GM12873 (cell line): ENCODE results near the gene GDF9.

Experiments
- TF ChIP-seq, protein P1 (sequence below): IDR thresholded peaks from 2 replicates; pipeline ENCODE4 v1.5.1; 2012; ENCODE audit warnings: low read depth, mild to moderate bottlenecking, moderate library complexity, low read length, control low read depth; ENCODE audit not compliant: insufficient read depth; ENCODE audit errors: missing control alignments

Gene GDF9

DNA sequence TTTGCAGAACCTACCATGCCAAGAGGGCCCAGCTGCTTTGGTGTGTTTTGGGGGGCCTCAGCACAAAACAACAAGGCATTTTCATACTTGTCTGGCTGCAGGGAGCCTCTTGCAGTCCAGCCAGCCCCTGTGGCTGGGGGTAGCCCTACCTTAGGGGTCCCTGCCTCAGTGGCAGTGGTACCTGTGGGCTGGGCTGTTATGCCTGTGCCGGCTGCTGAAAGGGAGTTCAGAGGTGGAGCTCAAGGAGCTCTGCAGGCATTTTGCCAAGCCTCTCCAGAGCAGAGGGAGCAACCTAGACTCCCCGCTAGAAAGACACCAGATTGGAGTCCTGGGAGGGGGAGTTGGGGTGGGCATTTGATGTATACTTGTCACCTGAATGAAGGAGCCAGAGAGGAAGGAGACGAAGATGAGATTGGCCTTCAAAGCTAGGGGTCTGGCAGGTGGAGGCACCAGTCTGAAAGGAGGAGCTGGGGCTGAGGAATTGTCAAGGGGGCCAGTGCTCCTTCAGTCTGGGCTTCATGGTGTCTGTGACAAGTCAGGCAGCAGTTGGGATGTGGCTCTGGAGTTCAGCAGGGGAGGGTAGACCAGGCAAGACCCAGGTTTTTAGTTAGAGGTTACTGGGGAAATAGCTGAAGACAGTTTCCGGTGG is 37.3 kb downstream of the GDF9 start:
- TF ChIP-seq, protein P1, sequence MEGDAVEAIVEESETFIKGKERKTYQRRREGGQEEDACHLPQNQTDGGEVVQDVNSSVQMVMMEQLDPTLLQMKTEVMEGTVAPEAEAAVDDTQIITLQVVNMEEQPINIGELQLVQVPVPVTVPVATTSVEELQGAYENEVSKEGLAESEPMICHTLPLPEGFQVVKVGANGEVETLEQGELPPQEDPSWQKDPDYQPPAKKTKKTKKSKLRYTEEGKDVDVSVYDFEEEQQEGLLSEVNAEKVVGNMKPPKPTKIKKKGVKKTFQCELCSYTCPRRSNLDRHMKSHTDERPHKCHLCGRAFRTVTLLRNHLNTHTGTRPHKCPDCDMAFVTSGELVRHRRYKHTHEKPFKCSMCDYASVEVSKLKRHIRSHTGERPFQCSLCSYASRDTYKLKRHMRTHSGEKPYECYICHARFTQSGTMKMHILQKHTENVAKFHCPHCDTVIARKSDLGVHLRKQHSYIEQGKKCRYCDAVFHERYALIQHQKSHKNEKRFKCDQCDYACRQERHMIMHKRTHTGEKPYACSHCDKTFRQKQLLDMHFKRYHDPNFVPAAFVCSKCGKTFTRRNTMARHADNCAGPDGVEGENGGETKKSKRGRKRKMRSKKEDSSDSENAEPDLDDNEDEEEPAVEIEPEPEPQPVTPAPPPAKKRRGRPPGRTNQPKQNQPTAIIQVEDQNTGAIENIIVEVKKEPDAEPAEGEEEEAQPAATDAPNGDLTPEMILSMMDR = no peak

DNA sequence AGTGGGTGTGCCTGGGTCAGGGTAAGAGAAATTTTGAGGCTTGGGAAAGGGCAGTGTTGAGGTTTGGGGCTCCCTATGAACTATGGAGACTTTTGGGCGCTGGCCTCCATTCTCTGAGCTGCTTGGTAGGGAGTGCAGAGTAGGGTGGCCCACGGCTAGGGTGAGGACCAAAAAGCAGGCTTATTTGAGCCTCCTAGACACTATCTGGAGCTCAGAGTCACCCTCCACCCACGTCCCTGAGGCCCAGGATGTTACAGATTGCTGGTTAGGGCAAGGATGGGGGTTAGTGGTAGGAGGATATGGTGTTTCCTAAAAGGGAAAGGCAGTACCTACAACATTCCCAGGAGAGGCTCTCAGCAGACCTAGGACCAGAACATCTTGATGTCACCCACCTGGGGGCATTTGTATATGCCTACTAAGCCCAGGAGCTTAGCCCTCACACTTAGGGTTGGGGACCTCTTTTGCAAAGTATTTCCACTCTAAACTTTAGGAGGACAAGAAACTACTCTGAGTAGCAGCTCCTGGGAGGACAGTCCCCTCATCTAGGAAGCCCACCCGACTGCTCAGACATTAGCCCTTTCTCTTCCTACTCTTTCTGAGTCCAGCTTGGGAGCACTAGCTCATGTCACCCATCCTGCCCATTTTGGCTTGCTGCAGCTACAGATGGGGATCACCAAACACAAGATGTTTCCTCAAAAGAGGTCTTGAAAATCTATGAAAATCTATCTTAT is 38.2 kb downstream of the GDF9 start:
- TF ChIP-seq, protein P1 = no peak

DNA sequence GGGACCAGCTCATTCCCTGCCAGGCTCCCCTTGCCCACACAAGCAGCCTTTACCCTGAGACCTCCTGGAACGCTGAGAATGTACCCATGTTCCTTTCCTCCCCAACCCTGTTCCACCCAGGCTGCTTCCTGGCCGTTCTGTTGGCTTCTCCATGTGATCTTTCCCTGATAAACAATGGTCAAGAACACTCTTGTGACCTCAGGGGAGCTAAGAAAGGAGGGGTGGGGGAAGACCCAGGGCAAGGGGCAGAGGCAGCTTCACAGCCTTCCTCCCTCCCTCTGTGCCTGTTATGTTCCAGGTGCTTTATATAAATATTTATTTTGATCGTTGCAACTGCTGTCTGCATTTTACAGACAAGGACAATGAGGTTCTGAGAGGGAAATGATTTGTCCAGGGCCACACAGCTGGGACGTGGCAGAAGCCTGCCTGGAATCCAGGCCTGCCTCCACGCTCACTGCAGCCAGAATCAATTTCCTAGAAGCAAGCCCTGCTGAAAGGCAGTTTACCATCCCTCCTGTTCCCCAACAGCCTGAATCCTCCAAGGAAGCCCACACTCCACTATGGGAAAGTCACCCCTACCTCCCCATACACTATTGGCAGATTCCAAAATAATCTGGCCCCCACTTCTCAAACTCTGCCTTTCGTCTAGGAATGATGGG is 39.7 kb downstream of the GDF9 start:
- TF ChIP-seq, protein P1 = no peak

DNA sequence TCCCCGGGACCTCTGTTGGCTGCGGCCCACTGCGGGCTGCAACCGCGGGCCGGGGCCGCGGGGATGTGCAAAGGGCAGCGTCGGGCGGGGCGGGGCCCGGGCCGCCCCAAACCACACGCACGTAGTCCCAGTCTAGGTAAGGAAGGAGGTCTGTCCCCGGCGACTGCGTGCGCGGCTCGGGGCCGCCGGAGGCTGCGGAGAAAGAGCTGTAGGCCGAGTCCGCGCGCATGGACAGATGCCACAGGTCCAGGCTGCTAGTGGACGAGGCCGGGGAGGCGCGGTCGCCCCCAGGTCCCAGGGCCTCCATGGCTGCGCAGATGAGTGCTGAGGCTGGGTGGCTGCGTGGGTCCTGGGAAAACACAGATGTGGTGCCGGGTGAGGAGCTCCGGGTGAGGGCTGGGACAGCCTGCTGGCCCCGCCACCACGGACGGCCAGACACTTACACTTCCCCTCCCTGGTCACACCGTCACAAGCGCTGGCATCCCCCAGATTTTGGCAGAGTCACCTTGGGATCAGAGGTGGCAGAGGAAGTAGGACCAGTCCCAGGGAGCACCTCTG is 40.4 kb downstream of the GDF9 start:
- TF ChIP-seq, protein P1 = no peak

DNA sequence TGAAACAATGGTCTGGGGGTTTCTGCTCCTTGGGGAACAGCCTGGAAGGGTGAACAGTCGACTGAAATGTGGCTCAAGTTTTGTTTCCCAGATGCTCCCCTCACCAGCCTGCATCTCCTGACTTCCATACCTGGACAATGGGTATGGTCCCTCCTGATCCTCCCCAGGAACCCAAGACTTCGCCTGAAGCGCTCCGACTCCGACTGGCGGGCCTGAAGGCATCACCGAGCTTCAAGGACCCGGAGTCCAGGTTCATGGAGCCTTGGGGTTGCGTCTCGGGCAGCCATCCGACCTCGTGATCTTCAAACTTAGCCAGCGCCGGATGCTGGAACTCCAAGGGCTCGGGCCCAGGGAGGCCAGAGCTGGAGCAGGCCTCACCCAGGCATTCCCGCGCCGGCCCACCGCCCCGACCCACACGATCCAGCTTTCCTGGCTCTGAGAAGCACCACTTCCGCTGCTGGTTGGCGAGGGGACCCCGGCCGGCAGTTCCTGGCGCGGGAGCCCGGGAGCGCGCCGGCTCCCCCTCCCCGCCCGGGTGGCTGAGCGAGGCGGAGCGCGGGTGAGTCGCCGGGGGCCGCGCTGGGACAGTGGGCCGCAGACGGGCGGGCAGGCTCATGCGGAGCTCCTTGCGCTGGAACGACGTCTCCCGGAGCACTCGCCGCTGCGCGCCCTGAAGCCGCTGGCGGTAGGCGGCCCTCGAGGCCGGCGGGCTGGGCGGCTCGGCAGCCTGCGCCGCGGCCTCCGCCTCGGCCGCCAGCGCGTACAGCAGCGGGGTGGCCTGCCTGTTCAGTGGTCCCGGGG is 41.0 kb downstream of the GDF9 start:
- TF ChIP-seq, protein P1 = no peak

DNA sequence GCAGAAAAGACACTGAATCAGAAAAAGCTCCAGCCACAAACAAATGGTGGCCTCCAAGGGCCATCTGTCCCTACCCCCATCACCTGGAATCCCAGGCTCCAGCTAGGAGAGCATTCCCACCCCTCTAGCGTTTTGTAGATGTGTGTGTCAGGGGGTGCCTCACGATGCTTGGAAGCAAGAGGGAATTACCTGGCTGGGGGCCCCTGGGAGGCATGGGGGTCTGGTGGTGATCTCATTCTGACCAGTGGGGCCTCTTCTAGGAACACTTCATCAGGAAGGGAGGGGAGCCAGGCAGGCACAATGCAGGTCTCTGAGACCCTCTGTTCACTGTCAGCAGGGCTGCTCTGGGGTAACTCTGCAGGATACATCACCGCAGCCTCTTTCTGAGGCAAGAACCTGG is 41.8 kb downstream of the GDF9 start:
- TF ChIP-seq, protein P1 = no peak

DNA sequence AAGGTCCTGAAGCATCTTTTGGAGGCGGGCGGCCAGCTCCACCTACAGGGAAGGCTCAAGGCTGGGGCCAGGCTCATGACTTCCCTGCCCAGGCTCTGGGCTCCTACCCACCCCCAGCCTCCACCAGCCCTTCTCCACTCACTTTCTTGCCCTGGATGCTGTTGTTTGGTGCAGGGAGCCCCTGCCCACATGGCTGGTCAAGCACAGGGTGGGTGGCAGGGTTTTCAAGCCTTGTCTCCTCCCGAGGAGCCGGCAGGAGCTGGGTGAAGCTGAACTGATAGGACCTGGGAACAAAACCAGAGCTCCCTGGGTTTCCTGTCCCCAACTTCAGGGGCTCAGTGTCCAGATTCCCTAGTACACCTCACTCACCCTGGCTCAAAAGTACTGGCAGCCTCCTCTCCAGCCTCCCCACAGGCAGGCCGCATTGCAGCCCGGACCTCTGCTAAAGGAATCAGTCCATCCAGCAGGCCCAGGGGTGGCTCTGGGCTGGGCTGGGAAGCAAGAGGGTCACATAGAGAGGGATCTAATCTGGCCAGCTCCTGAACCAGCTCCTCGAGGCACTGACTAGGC is 42.7 kb downstream of the GDF9 start:
- TF ChIP-seq, protein P1 = no peak
